ENCODE results near the gene SP140. TPM values are rescaled to one million over a fixed set of nuclear protein-coding genes. Genes with fewer than 3 reads are reported as not detected.

Gene SP140
- total RNA-seq, 4 donors from 2014 or later: 0.92 to 5.3 (median 2.4) TPM

DNA sequence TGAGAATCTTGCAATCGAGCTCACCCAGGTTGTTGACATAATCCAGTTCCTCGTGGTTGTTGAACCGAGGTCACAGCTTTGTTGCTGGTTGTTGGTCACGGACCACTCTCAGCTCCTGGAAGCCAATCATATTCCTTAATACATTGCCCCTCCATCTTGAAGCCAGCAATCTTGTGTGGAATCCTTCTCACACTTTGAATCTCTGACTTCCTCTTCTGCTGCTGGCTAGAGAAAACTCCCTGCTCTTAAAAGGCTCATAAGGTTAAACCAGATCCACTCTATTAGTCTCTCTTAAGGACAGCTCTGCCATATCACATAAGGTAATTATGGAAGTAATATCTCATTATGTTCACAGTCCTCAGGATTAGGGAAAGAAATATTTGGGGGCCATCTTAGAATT lies 41.1 kb downstream of the SP140 start:
- TF ChIP-seq, protein P1, sequence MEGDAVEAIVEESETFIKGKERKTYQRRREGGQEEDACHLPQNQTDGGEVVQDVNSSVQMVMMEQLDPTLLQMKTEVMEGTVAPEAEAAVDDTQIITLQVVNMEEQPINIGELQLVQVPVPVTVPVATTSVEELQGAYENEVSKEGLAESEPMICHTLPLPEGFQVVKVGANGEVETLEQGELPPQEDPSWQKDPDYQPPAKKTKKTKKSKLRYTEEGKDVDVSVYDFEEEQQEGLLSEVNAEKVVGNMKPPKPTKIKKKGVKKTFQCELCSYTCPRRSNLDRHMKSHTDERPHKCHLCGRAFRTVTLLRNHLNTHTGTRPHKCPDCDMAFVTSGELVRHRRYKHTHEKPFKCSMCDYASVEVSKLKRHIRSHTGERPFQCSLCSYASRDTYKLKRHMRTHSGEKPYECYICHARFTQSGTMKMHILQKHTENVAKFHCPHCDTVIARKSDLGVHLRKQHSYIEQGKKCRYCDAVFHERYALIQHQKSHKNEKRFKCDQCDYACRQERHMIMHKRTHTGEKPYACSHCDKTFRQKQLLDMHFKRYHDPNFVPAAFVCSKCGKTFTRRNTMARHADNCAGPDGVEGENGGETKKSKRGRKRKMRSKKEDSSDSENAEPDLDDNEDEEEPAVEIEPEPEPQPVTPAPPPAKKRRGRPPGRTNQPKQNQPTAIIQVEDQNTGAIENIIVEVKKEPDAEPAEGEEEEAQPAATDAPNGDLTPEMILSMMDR (IDR thresholded peaks at IDR 0.05): no peak
- intact Hi-C loops (cut with DNase I): no loop called here
- 74 to 87% methylated on average over 4 of the region's 4 CpGs for WGBS, 2 donors

DNA sequence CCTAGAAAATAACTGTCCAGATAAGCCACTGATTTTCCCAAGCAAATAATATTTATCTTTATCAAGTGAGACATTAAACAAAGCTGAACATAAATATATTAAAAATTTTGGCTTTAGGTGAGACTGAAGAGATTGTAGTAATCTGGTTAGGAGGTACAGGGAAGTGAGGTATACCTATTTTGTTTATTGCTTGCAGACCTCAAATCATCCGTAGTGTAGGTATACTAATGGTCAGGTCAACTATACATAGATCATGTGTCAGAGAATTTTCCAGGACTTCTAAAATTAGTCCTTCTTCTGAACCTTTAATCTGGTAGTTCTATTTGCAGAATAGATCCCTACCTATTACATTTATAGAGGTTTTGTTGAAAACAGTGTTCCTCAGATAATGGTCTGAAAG lies 41.5 kb downstream of the SP140 start:
- no peak overlapping the region for H3K27ac ChIP-seq
- no peaks in the 10 kb centered on the region for H3K27me3 ChIP-seq
- TF ChIP-seq, protein P1 (IDR thresholded peaks at IDR 0.05): no peak
- TF ChIP-seq POLR2A (IDR thresholded peaks at IDR 0.05): no peak
- H3K4me3 ChIP-seq: no peak overlapping the region
- no peaks in the 10 kb centered on the region for H3K36me3 ChIP-seq
- DNase-seq: no peak
- peaks cover 0 to 5% (median 3%) of the 10 kb centered on the region in 3 donors for H3K4me1 ChIP-seq
- intact Hi-C loops (cut with DNase I): no loop called here
- no peaks in the 10 kb centered on the region for H3K9me3 ChIP-seq
- WGBS, 2 donors: 78 to 92% methylated on average over 1 of the region's 1 CpG

More for the DNA sequence above, 41.1 kb downstream of the SP140 start:
- no peaks in the 10 kb centered on the region for H3K9me3 ChIP-seq
- H3K4me3 ChIP-seq: no peak overlapping the region
- H3K36me3 ChIP-seq: no peaks in the 10 kb centered on the region
- DNase-seq: no peak
- H3K4me1 ChIP-seq: peaks cover 0 to 5% (median 3%) of the 10 kb centered on the region in 3 donors
- no peak overlapping the region for H3K27ac ChIP-seq
- H3K27me3 ChIP-seq: no peaks in the 10 kb centered on the region

DNA sequence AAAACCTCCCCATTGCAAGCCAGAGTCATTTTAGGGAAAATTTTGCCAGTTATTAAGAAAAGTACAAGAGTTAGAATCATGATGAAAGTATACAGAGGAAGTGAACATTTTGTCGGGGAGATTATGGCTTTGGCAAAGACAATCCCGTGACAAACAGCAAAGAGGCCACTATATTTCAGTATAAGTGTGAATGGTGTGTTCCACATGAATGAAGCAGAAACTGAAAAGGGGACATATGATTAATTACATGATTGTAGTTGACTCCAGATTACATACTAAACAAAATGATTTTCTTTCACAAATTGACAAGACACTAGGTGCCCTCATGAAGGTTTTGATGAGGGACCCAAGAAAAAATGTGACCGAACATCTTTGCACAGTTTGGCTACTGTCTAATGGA lies 42.0 kb downstream of the SP140 start:
- Histone ChIP-seq H3K36me3 (no peaks in the 10 kb centered on the region), H3K27me3 (no peaks in the 10 kb centered on the region), H3K27ac (no peak overlapping the region), H3K4me3 (no peak overlapping the region), H3K9me3 (no peaks in the 10 kb centered on the region), H3K4me1 (peaks cover 0 to 5% (median 3%) of the 10 kb centered on the region in 3 donors)
- intact Hi-C loops (cut with DNase I): no loop called here
- 60 to 81% methylated on average over 3 of the region's 3 CpGs for WGBS, 2 donors
- TF ChIP-seq, protein P1 (IDR thresholded peaks at IDR 0.05): no peak
- no peak for TF ChIP-seq POLR2A (IDR thresholded peaks at IDR 0.05)
- DNase-seq: no peak

DNA sequence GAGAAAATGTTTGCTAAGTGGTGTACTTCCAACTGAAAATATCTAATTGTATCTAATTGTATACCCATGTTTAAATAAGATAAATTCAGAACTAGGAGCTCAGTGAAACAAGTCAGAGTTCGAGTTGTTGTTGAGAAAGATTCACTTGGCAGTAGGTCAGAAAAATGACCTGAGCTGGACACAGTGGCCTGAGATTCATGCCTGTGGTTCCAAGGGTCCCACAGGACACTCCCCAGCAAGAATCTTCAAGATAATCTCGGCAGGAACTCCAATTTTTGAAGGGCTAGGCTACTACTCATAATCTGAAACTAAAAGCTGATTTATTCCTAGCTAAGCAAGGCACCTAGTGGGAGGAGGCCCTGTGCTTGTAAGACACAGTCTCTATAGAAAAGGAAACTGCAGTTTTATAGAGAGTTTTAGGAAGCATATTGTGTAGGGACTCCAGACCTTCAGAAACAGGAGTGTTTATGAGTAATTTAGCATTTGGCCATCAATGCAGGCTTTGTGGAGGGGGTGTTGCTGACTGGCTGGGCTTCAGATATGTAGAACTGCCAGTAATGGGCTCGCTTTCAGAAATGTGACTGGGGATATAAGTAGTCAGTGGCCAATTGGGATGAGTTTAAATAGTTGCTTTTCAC lies 43.2 kb downstream of the SP140 start:
- no peak for DNase-seq
- no peaks in the 10 kb centered on the region for H3K9me3 ChIP-seq
- intact Hi-C loops (cut with DNase I): no loop called here
- H3K4me3 ChIP-seq: no peak overlapping the region
- H3K4me1 ChIP-seq: peaks cover 0 to 5% (median 3%) of the 10 kb centered on the region in 3 donors
- H3K36me3 ChIP-seq: no peaks in the 10 kb centered on the region
- H3K27ac ChIP-seq: no peak overlapping the region
- no peaks in the 10 kb centered on the region for H3K27me3 ChIP-seq
- TF ChIP-seq, protein P1 (IDR thresholded peaks at IDR 0.05): no peak
- TF ChIP-seq POLR2A (IDR thresholded peaks at IDR 0.05): no peak
- 44 to 53% methylated on average over 3 of the region's 3 CpGs for WGBS, 2 donors

DNA sequence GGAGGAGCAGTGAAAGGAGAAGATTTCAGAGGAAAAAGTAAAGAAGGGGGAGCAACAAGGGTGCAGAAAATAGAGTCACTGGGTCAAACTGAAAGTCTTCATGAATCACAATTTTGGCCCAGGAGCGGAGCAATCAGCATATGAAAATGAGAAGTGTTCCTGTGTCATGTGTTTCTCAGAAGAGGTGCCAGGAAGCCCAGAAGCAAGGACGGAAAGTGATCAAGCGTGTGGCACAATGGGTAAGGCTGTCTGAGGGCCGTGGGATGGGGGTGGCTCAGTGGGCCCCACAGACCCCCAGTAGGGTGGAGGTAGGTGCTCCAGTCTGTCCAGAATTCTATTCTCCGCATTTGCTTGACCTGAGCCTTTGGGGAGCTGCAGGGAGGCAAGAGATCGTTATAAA lies 44.2 kb downstream of the SP140 start:
- WGBS, 2 donors: 78 to 84% methylated on average over 5 to 6 of the region's 6 CpGs

More for the DNA sequence above, 44.2 kb downstream of the SP140 start:
- H3K9me3 ChIP-seq: no peaks in the 10 kb centered on the region
- H3K4me1 ChIP-seq: peaks cover 0 to 5% (median 3%) of the 10 kb centered on the region in 3 donors
- TF ChIP-seq POLR2A (IDR thresholded peaks at IDR 0.05): no peak
- TF ChIP-seq, protein P1 (IDR thresholded peaks at IDR 0.05): no peak
- H3K27ac ChIP-seq: no peak overlapping the region
- no peaks in the 10 kb centered on the region for H3K36me3 ChIP-seq
- H3K27me3 ChIP-seq: no peaks in the 10 kb centered on the region
- H3K4me3 ChIP-seq: no peak overlapping the region
- DNase-seq: no peak
- intact Hi-C loops (cut with DNase I): no loop called here
